NCI-H510A treated with DMSO at 0.1 percent for 48 hours (cell line): ENCODE data around the gene ZNF324.
"Not testable (repeated sequence)": the region's sequence is repeated elsewhere in the genome, so short reads cannot be mapped to it uniquely, and the experiment has no call there.

Experiments used
- DNase-seq: peaks from one replicate; lab custom pipeline; 2025; lab: John Stamatoyannopoulos, UW

ZNF324 gene

DNA sequence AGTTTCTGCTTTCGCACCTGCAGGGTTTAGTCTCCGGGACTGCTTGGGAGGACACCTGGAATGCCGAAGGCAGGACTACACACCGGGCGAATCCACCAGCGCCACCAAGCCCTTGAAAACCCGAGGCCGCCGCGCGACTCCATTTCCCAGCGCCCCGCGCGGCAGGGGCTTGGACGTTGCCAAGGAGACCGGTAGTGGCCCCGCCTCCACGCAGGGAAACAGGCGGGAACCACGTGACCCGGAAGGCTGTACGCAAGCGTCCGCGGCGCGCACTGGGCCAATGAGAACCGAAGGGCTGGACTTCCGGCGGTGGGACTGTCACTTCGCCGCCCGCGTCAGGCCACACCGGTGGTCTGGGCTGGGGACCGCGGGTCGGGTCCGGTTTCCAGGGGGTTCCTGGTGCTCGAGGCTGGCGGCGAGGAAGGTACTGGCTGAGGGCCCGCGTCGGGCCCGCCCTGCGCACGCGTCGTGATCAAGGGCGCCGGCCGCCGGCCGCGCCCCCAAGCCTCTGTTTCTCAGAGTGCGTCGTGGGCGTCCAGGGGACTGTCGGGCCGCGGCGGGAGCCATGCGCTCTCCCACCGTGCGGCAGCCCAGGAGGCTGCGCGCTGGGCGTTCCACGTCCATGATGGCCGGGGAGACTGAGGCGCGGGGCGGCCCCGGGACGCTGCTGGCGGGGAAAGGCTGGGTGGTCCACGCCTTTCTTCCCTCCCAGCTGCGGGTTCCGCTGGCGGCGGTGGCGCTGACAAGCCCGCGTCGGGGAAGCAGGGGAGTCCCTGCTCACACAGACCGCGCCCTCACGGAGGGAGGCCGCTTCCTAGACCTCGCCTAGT is at the start of gene ZNF324:
Gene ZNF324, plus strand, starts transcription at position 321 of the 830 bp plus-strand sequence. CDS start 2,106 bp downstream, outside the sequence.
- DNase-seq: peak; percentile 92

- DNase-seq: no peak
Observed at GRCh38 chr19:58428617-58429016, 38.3 kb upstream of the ZNF324 start.

DNA sequence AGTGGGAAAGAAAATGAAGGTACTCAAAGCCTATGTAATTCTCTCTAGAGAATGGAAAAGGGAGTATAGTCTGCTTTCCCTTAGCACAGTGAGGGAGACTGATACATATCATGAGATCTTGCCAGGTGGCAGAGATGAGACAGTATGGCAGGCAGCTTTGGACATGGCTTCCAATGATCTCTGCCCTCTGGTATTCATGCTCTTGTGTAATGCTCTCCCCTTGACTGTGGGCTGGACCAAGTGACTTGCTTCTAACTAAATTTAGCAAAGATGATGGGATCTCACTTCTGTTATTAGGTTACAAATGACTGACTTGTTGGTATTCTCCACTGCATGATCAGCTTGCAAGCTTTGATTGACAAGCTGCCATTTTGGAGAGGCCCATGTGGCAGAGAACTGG is 37.1 kb upstream of the ZNF324 start:
- no peak for DNase-seq

DNA sequence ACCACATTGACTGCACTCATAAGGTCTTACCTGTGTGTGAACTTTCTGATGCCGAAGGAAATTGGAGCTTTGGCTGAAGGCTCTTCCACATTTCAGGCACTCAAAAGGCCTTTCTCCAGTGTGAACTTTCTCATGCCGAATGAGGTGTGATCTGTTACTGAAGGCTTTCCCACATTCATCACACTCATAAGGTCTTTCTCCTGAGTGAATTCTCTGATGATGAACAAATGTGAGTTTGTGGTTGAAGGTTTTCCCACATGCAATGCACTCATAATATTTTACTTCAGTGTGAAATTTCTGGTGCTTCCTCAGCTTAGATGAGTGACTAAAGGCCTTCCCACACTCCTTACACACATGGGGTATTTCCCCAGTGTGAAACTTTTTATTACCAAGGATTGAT is 32.7 kb upstream of the ZNF324 start:
- DNase-seq: no peak

DNA sequence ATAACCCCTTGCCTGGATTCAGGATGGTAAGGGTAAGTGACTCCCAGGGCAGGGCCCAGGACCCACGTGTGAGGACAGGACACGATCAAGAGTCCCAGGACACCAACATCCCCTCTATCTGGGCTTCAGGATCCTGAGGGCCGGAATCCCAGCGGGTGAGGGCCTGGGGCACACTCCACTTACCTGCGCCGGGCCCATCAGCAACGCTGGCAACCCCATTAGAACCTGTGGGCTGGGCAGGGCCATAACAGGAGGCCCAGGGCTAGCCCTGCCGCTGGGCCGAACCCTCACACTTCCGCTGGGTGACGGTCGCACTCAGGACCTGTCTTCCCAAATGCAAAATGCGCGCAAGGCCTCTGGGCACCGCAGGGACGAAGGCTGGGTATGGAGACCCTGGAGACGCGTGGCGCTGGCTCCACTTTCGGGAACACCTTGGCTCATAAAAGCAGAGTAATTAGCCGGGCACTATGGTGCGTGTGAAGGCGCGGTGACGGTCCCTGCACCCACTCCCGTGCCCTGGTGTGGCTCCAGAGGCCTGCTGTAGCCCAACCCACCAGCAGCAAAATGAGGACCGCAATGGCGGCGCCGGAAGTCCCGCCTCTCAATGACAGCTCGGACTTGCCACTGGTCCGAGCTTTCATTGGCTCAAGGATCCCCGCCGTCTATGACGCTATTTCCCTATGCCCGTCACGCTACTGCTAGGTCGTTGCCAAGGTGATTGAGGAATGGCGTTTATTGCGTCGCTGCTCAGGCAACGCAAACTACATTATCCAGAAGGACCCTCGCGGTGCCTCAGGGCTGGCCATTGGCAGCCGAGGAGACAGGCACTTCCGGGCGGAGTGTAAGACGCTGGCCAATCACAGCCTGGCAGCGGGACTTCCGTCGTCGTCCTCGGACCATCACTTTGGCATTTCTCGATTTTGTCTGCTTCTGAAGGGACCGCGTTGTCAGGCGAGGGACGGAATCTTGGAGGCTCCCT is 27.0 kb upstream of the ZNF324 start, which contains the start of gene ZNF132:
Gene ZNF132, minus strand, starts transcription at position 578 of the 979 bp plus-strand sequence. Its CDS starts 332 bp downstream, at position 246.
- peak; percentile 94 for DNase-seq

DNA sequence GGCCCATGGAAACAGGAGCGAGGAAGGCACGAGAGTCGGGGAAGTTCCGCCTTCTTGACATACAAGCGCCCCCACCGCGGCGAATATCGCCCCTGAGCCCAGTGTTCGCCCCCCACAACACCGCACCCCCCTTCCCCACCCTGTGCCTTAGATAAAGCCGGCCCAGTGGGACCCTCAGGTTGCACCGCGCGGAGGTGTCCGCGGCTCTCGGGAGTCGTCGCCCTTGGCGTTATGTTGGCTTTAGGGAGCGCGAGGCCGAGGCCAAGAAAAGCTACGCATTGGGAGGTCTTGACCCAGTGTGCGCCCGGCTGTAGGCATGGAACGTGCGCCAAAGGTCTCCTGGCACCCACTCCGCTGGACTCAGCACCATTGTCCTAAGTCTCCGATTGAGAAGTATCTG is 26.3 kb upstream of the ZNF324 start:
- no peak for DNase-seq

DNA sequence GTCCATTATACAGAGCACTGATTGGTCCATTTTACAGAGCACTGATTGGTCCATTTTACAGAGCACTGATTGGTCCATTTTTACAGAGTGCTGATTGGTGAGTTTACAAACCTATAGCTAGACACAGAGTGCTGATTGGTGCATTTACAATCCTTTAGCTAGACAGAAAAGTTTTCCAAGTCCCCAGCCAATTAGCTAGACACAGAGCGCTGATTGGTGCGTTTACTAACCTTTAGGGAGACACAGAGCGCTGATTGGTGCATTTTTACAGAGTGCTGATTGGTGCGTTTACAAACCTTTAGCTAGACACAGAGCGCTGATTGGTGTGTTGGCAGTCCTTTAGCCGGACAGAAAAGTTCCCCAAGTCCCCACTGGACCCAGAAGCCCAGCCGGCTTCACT is 23.9 kb upstream of the ZNF324 start:
- DNase-seq: not testable (repeated sequence)

DNA sequence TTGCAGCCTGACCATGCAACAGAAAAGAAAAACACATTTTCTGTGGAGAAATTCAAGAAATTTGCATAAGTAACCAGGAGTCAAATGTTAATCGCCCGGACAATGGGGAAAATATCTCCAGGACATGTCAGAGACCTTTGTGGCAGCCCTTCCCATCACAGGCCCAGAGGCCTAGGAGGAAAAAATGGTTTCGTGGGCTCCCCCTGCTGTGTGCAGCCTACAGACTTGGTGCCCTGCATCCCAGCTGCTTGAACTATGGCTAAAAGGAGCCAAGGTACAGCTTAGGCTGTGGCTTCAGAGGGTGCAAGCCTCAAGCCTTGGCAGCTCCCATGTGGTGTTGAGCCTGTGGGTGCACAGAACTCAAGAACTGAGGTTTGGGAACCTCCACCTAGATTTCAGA is 18.0 kb upstream of the ZNF324 start:
- DNase-seq: not testable (repeated sequence)

- not testable (repeated sequence) for DNase-seq
Observed at GRCh38 chr19:58449980-58450379, 16.9 kb upstream of the ZNF324 start.

DNA sequence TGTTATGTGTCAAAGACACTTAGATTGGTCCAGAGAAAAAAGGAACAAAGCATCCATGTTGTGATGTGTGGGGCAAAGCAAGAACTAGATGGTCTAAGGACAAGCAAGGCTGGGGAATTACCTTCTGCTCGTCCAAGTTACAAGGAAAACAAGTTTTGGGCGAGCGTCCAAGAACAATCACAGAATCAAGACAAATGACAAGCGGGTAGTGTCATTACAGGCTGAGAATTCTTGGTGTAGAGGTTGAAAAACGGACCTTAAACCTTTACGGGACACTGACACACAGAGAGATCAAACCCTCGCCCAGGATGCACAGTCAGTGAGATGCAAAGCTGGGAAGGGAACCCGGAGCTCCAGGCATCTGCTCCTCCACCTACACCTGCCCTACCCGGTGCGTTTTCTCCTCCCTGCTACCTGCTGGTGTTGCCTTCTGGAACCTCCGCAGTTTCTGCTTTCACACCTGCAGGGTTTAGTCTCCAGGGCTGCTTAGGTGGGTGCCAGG is 16.0 kb upstream of the ZNF324 start:
- peak; percentile 70 for DNase-seq

DNA sequence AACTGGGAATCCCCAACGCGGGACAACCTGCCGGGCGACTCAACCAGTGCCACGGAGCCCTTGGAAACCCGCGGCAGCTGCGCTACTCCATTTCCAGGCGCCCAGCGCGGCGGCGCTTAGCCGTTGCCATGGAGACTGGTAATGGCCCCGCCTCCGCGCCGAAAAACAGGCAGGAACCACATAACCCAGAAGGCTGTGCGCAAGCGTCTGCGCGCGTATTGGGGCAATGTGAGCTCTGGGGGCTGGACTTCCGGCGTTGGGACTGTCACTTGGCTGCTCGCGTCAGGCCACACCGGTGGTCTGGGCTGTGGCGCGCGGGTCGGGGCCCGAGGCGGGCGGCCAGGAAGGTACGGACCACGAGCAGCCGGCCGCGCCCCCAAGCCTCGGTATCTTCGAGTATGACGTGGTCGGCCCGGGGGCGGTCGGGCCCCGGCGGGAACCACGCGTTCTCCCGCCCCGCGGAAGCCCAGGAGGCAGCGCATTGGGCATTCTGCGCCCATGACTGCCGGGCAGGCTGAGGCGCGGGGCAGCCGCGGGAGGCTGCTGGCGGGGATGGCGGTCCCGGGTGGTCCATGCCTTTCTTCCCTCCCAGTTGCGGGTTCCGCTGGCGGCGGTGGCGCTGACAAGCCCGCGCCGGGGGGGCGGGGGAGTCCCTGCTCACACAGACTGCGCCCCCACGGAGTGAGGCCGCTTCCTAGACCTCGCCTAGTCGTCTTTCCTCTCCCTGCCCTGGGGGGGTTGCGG is 15.3 kb upstream of the ZNF324 start, which contains the start of gene ZNF324B:
Gene ZNF324B, plus strand, starts transcription at position 265 of the 744 bp plus-strand sequence. CDS start 2,080 bp downstream, outside the sequence.
- DNase-seq: peak; percentile 92

DNA sequence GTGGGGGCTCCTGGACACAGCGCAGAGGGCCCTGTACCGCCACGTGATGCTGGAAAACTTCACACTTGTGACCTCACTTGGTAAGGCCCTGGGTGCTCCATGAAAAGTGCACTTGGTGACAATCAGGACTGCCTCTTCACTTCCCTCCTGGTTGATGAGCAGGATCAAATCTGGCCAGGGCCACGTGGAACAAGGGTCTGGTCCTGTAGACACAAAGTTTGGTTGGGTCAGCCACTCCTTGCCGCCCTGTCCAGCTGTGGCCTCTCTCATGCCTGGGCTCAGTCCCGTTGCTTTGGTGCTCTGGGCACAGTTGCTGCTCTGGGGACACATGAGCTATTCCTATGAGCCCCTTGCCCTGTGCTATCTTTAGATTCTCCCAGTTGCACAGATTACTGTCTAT is 13.1 kb upstream of the ZNF324 start:
- DNase-seq: no peak

DNA sequence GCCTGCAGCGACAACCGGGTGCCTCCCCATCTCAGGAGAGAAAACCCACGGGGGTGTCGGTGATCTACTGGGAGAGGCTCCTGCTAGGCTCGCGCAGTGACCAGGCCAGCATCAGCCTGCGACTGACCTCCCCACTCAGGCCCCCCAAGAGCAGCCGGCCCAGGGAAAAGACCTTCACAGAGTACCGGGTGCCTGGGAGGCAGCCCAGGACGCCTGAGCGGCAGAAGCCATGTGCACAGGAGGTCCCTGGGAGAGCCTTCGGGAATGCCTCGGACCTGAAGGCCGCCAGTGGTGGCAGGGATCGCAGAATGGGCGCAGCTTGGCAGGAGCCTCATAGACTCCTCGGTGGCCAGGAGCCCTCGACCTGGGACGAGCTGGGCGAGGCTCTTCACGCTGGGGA is 11.6 kb upstream of the ZNF324 start:
- no peak for DNase-seq

GRCh38 chr19:58456111-58456510 is 10.8 kb upstream of the ZNF324 start:
- no peak for DNase-seq

DNA sequence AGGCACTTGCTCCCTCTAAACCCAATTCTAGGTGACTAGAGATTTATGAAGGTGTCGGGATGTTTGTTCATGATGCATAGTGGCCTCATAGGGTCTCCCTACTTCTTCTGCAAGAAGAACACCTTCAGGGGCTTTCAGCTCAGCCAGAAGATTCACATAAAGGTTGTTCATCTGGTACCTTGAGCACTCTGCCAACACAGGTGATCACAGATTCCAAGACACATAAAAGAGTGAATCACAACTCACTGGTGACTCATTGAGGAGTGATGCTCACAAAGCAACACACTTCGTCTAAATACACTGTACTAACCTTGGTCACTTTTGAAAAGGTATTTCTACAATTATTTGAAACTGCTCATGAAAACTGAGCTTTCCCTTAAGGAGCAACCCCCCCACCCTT is 6.8 kb upstream of the ZNF324 start:
- no peak for DNase-seq

DNA sequence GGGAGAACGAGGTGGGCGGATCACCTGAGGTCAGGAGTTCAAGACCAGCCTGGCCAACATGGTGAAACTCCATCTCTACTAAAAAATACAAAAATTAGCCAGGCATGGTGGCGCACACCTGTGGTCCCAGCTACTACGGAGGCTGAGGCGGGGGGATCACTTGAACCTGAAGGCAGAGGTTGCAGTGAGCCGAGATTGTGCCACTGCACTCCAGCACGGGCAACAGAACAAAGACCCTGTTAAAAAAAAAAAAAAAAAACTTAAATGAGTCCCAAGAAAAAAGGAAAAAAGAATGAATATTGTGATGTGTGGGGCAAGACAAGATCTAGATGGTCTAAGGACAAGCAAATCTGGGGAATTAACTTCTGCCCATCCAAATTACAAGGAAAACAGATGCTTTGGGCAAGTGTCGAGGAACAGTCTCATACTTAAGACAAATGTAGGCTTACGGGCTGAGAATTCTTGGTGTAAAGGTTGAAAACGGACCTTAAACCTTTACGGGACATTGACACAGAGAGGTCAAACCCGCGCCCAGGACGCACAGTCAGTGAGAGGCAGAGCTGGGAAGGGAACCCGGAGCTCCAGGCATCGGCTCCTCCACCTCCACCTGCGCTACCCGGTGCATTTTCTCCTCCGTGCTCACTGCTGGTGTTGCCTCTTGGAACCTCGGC is 656 bp upstream of the ZNF324 start:
- DNase-seq: no peak

- no peak for DNase-seq
Observed at GRCh38 chr19:58468216-58468839, 1.4 kb downstream of the ZNF324 start.

DNA sequence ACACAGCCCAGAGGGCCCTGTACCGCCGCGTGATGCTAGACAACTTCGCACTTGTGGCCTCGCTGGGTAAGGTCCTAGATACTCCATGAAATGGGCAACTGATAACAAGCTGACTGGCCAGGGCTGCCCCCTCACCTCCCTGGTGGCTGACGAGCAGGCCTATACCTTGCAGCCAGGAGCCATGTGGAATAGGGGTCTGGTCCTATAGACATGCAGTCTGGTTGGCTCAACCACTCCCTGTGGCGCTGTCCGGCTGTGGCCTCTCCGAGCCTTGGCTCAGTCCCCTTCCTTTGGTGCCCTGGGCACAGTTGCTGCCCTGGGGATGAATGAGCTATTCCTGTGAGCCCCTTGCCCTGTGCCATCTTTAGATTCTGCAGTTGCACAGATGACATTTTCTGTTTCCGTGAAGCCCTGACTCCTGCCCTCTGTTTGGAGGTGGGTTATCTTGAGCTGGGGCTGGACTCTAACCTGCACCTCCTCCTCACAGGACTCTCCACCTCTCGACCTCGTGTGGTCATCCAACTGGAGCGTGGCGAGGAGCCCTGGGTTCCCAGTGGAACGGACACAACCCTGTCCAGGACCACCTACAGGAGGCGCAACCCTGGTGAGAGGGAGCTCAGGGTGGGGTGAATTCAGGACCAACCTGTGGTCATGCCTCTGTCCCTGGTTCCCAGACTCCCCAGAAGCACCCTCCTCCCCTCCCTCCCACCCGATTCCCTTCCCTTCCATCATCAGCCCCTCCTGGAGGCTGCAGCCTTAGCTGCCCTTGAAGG is 2.5 kb downstream of the ZNF324 start:
- DNase-seq: no peak

DNA sequence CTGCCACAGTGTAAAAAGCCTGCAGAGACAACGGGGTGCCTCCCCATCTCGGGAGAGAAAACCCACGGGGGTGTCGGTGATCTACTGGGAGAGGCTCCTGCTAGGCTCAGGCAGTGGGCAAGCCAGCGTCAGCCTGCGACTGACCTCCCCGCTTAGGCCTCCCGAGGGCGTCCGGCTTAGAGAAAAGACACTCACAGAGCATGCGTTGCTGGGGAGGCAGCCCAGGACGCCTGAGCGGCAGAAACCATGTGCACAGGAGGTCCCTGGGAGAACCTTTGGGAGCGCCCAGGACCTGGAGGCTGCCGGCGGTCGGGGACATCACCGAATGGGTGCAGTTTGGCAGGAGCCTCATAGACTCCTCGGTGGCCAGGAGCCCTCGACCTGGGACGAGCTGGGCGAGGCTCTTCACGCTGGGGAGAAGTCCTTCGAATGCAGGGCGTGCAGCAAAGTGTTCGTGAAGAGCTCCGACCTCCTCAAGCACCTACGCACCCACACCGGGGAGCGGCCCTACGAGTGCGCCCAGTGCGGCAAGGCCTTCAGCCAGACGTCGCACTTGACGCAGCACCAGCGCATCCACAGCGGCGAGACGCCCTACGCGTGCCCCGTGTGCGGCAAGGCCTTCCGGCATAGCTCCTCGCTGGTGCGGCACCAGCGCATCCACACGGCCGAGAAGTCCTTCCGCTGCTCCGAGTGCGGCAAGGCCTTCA is 4.1 kb downstream of the ZNF324 start:
- DNase-seq: not testable (repeated sequence)
